Right lobe of liver (tissue), 4 donors: Measurements from ENCODE around the gene SHC4.

Source experiments
- POLR2A ChIP-seq: fragments of 450-650 bp; IDR thresholded peaks from one replicate; pipeline ENCODE4 v1.6.1; 2017; ENCODE audit warnings: antibody characterized with exemption, mild to moderate bottlenecking
- TF ChIP-seq, protein P1 (sequence below), 4 donors: fragments of 200-600 bp in 3 of 4; fragments of 450-650 bp in 1 of 4; IDR thresholded peaks; one replicate each; pipeline versions ENCODE4 v1.5.1 to v1.8.0; 2016 to 2022; ENCODE audit warnings: antibody characterized with exemption in 4 of 4, mild to moderate bottlenecking in 2 of 4
- donor health status: DM: no; HTN: no; CAD: no.
- donor health status: DM: no; HTN: no; CAD: no.
- donor health status: DM: no; HTN: yes; CAD: no.

DNA sequence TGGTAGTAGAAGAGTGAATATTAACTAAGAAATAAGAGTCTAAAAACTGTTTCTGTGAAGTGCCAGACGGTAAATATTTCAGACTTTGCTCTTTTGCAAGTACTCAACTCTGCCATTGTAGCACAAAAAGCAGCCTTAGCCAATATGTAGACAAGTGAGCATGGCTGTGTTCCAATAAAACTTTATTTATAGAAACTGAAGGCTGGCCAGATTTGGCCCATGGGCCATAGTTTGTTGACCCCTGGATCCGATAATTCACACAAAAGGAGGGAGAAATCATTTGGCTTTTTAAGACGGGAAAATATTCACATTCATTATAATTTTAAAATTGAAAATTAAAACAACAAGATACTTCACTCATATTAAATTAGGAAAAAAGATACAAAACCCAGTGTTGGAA is 70.4 kb downstream of the SHC4 start:
- TF ChIP-seq, protein P1, sequence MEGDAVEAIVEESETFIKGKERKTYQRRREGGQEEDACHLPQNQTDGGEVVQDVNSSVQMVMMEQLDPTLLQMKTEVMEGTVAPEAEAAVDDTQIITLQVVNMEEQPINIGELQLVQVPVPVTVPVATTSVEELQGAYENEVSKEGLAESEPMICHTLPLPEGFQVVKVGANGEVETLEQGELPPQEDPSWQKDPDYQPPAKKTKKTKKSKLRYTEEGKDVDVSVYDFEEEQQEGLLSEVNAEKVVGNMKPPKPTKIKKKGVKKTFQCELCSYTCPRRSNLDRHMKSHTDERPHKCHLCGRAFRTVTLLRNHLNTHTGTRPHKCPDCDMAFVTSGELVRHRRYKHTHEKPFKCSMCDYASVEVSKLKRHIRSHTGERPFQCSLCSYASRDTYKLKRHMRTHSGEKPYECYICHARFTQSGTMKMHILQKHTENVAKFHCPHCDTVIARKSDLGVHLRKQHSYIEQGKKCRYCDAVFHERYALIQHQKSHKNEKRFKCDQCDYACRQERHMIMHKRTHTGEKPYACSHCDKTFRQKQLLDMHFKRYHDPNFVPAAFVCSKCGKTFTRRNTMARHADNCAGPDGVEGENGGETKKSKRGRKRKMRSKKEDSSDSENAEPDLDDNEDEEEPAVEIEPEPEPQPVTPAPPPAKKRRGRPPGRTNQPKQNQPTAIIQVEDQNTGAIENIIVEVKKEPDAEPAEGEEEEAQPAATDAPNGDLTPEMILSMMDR (IDR thresholded peaks at IDR 0.05): no peak
- no peak for TF ChIP-seq POLR2A
